Caco-2 (cell line): ENCODE data around the gene COL27A1. TPM values are rescaled to one million over a fixed set of nuclear protein-coding genes. Genes with fewer than 3 reads are reported as not detected.
A peak's percentile ranks its signal among the peaks of the same experiment; 100 is the strongest.

ENCODE experiments used
- BruUV-seq: library from RNA; stranded (reverse); fragments of 400-500 nt; replicated peaks from 2 replicates; lab custom pipeline; 2021; lab: Mats Ljungman, UMichigan
- CTCF ChIA-PET: fragments of 300-600 bp; sonication (Branson Sonifier 250); formaldehyde crosslinking; loops from one replicate; lab custom pipeline; 2022; ENCODE audit warnings: antibody characterized with exemption; lab: Charles Lee
- POLR2A ChIA-PET: fragments of 300-600 bp; sonication (Branson Sonifier 250); formaldehyde crosslinking; loops from one replicate; lab custom pipeline; 2022; ENCODE audit warnings: antibody characterized with exemption; lab: Charles Lee
- DNase-seq, 2 experiments: peaks; one replicate each; pipeline versions ENCODE4 v3.0.0 to v3.0.0-alpha.2; 2020 to 2022
- H3K27me3 ChIP-seq: replicated peaks from 2 replicates; pipeline ENCODE4 v1.6.0; 2011; ENCODE audit warnings: low read length; ENCODE audit not compliant: control insufficient read depth, insufficient read depth
- H3K36me3 ChIP-seq: 2 replicates; pipeline ENCODE4 v1.5.1; 2011; ENCODE audit warnings: low read length; ENCODE audit not compliant: control insufficient read depth, insufficient read depth
- H3K4me1 ChIP-seq: fragments of 250-450 bp; sonication (Bioruptor Pico); 2 replicates; pipeline ENCODE4 v1.5.1; 2020; ENCODE audit warnings: mild to moderate bottlenecking
- H3K4me3 ChIP-seq: 2 replicates; pipeline ENCODE4 v1.5.1; 2011; ENCODE audit warnings: low read depth, mild to moderate bottlenecking, control low read depth, low read length
- H3K9me3 ChIP-seq: fragments of 250-450 bp; sonication (Bioruptor Pico); 2 replicates; pipeline ENCODE4 v1.5.1; 2020; ENCODE audit warnings: mild to moderate bottlenecking, moderate library complexity
- H3K27ac Mint-ChIP-seq: one replicate; pipeline ENCODE4 v1.8.0; 2022; ENCODE audit warnings: mixed read lengths; ENCODE audit not compliant: unreplicated experiment
- H3K27me3 Mint-ChIP-seq: one replicate; pipeline ENCODE4 v1.8.0; 2022; ENCODE audit warnings: mixed read lengths; ENCODE audit not compliant: insufficient read depth, unreplicated experiment
- H3K36me3 Mint-ChIP-seq: one replicate; pipeline ENCODE4 v1.8.0; 2022; ENCODE audit warnings: mild to moderate bottlenecking, mixed read lengths; ENCODE audit not compliant: insufficient read depth, unreplicated experiment
- H3K4me1 Mint-ChIP-seq: one replicate; pipeline ENCODE4 v1.8.0; 2022; ENCODE audit warnings: low read depth, mixed read lengths; ENCODE audit not compliant: unreplicated experiment
- H3K4me3 Mint-ChIP-seq: one replicate; pipeline ENCODE4 v1.8.0; 2022; ENCODE audit warnings: mild to moderate bottlenecking, moderate library complexity, mixed read lengths; ENCODE audit not compliant: unreplicated experiment
- H3K9me3 Mint-ChIP-seq: one replicate; pipeline ENCODE4 v1.8.0; 2022; ENCODE audit warnings: mixed read lengths; ENCODE audit not compliant: unreplicated experiment
- CTCF ChIP-seq, 2 experiments: fragments of 200-600 bp in 1 of 2; IDR thresholded peaks; 1 replicate in 1 of 2; 2 replicates in 1 of 2; pipeline versions ENCODE4 v1.5.1 to v1.8.0; 2011 to 2022; ENCODE audit warnings: antibody characterized with exemption in 1 of 2, control low read depth in 1 of 2, inconsistent platforms in 1 of 2, low read depth in 1 of 2, low read length in 1 of 2, mild to moderate bottlenecking in 1 of 2, moderate library complexity in 1 of 2; ENCODE audit not compliant: insufficient read depth in 1 of 2, severe bottlenecking in 1 of 2, unreplicated experiment in 1 of 2
- intact Hi-C: fragments of 100-400 bp; cut with micrococcal nuclease; formaldehyde crosslinking; loops from one replicate; pipeline ENCODE4 v1.10.0; 2022; ENCODE audit not compliant: unreplicated experiment
- total RNA-seq: library from RNA; stranded (reverse); gene quantifications from 2 replicates; pipeline ENCODE4 v1.2.3, GENCODE V29; 2022

The COL27A1 gene
- total RNA-seq, 1 experiment from 2014 or later: 31.1 TPM

GRCh38 chr9:114176624-114177291, 21.4 kb downstream of the COL27A1 start:
- no peaks in the 10 kb centered on the region for H3K9me3 Mint-ChIP-seq
- intact Hi-C loops: no loop called here
- H3K36me3 ChIP-seq: peaks cover 1% of the 10 kb centered on the region; the same call in 1 of the 2 replicates
- H3K9me3 ChIP-seq: no peaks in the 10 kb centered on the region
- H3K4me1 ChIP-seq: peaks cover 28% of the 10 kb centered on the region
- BruUV-seq: no TSS peak
- peaks cover 18% of the 10 kb centered on the region for H3K36me3 Mint-ChIP-seq
- no peaks in the 10 kb centered on the region for H3K27me3 Mint-ChIP-seq
- no peak overlapping the region for H3K4me3 ChIP-seq
- peaks cover 9% of the 10 kb centered on the region for H3K4me1 Mint-ChIP-seq
- no peak for TF ChIP-seq CTCF (IDR thresholded peaks at IDR 0.05; ENCODE audit: insufficient read depth in 1 of 2, low read depth in 1 of 2, low read length in 1 of 2, severe bottlenecking in 1 of 2, unreplicated experiment in 1 of 2)
- ChIA-PET POLR2A (no interaction called here), CTCF (interaction anchor here (1.7 kb wide), 1 partner anchor 22 kb away, joined by 4 read pairs; the partner anchor contains the start of gene COL27A1)
- H3K27ac Mint-ChIP-seq: peak overlapping the region; percentile 18
- H3K4me3 Mint-ChIP-seq: no peak overlapping the region
- no peaks in the 10 kb centered on the region for H3K27me3 ChIP-seq
- no peak for DNase-seq

GRCh38 chr9:114177423-114178064, 22.2 kb downstream of the COL27A1 start:
- ChIA-PET CTCF (interaction anchor here (1.7 kb wide), 1 partner anchor 22 kb away, joined by 4 read pairs; the partner anchor contains the start of gene COL27A1), POLR2A (no interaction called here)

More at GRCh38 chr9:114177423-114178064, 22.2 kb downstream of the COL27A1 start:
- H3K4me1 Mint-ChIP-seq: peaks cover 9% of the 10 kb centered on the region
- H3K4me3 Mint-ChIP-seq: no peak overlapping the region
- intact Hi-C loops: no loop called here
- no peaks in the 10 kb centered on the region for H3K9me3 Mint-ChIP-seq
- Histone ChIP-seq H3K9me3 (no peaks in the 10 kb centered on the region), H3K4me3 (no peak overlapping the region), H3K4me1 (peaks cover 28% of the 10 kb centered on the region), H3K27me3 (no peaks in the 10 kb centered on the region), H3K36me3 (peaks cover 1% of the 10 kb centered on the region; the same call in 1 of the 2 replicates)
- H3K36me3 Mint-ChIP-seq: peaks cover 18% of the 10 kb centered on the region
- H3K27ac Mint-ChIP-seq: no peak overlapping the region
- no TSS peak for BruUV-seq
- TF ChIP-seq CTCF (IDR thresholded peaks at IDR 0.05; ENCODE audit: insufficient read depth in 1 of 2, low read depth in 1 of 2, low read length in 1 of 2, severe bottlenecking in 1 of 2, unreplicated experiment in 1 of 2): no peak
- no peaks in the 10 kb centered on the region for H3K27me3 Mint-ChIP-seq
- DNase-seq: no peak
